ENCODE data around the gene SCN8A.
A peak's percentile ranks its signal among the peaks of the same experiment; 100 is the strongest.
"Not testable (repeated sequence)": the region's sequence is repeated elsewhere in the genome, so short reads cannot be mapped to it uniquely, and the experiment has no call there.

SCN8A gene

DNA sequence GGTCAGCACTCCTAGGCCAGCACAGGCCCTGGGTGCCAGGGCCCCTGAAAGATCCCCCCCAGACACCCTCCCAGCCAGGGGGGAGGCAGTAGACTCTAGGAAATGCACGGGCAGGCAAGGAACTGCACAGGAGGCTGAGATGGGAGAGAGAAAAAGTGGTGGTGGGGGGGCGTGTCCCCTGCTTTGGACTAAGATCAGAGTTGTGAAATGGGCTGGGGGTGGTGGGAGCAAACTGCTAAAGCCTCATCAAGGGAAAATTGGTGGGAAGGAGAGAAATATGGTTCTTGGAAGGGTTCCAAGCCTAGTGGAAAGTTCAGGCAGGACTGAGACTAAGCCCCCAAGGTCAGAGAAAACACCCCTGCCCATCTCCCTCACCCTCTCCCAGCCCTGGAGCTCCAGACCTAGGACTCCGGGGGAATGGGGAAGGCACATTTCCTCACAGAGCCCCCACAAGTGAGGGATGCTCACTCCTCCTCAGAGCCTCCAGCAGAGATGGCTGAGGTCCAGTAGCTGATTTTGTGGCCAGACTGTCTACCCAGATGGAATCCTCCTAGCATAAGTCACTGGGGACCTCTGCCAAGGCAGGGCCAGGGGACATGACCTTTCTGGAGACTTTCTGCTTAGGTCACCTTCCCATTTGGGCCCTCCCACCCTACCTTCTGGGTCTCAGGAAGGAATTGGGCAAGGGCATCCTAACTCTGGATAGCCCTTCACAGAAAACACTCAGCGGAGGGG is 227.7 kb downstream of the SCN8A start:
- no peak for DNase-seq

DNA sequence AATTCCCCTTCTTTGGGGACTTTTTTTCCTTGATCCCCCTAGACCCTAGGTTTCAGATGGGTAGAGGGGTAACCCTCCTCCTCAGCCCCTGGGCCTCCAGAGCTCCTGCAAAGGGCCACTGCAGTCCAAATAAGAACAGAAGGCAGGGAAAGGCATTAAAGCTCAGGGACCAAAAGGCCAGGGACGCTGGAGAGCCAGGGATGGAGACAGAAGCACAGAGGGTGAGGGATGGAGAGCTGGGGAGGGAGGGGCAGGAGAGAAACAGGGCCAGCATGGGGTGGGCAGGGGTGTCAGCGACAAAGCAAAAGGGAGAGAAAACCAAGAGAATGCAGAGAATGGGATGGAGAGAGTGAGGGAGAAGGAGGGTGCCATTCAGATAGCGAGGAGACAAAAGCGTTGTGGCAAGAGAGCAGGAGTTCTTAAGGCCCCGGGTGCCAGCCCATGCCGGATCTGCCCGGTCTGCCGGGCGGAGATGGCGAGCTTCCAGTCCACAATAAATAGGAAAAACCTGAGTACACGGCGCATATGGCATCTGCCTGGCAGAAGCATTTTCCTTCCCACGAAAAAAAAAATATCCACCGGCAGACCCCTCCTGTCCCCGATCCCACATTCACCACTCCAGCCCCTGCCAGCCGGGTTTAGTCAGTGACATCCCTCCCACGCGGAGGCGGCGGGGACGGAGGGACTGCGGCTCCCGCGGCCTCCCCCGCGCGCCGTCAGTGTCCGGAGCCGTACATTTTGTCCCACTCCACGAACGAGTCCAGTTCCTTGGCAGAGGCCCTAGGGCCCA is 228.9 kb downstream of the SCN8A start:
- no peak for DNase-seq

DNA sequence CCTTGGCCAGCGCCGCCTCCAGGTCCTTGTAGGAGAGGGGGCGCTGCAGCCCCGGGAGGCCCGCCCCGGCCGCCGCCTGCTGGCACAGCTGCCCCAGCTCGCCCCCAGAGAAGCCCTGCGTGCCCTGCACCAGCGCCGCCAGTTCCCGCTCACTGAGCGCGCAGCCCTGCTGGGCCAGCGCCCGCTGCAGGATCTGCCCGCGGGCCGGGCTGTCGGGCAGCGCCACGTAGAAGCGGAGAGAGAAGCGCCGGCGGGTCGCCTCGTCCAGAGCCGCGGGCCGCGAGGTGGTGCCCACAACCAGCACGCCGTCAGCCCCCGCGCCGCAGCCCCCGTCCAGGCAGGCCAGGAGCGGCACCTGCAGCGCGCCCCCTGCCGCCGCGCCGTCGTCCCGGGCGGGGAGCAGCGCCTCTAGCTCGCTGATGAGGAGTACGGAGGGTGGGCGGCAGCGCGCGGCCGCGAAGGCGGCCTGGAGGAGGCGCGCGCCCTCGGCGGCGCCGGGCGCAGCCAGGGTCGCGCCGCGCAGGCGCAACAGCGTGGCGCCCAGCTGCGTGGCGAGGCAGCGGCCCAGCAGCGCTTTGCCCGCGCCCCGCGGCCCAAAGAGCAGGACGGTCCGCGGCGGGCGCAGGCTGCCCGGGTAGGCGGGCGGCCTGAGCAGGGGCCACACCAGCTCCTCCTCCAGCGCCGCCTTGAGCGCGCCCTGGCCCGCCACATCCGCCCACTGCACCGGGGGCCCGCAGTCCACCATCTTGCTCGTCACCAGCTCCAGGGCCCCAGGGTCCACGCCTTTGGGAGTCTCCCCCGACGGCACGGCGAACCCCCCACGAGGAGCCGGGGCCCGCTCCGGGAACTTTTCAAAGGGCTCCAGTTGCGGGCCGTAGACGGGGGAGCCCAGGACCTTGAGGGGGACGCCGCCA is 229.8 kb downstream of the SCN8A start:
- DNase-seq, result peak; percentile 78

DNA sequence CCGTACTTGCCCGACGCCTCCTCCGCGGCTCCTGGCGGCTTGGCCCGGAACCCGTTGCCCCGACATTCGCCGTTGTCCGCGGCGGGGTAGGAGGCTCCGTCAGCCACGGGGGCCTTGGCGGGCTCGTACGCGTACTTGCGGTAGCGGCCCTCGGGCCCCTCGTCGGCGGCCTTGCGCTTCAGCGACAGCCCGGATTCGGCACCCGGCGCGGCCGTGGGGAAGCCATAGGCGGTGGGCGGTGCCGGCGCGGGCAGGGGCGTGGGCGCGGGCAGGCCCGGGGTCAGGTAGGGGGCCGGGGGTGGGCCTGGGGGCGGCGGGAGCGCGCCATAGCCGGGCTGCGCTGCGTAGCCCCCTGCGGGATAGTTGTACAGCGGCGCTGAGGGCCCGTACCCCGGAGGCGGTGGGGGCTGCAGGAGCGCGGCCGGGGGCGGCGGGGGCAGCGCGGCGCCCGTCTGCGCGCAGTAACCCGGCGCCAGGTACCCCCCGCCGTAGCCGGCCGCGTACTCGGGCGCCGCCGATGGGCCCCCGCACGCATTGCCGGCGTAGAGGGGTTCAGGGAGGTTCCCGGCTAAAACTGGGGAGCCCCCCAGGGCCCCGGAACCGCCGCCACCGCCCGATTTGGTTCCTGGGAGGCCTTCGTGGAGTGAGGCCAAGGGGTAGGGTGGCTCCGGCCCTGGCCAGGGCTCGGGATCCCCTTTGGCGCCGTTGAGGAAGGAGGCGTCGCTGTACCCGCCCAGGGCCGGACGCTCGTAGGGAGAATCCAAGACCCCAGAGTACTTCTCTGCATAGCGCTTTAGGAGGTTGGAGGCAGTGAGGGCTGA is 230.6 kb downstream of the SCN8A start:
- no peak for DNase-seq

DNA sequence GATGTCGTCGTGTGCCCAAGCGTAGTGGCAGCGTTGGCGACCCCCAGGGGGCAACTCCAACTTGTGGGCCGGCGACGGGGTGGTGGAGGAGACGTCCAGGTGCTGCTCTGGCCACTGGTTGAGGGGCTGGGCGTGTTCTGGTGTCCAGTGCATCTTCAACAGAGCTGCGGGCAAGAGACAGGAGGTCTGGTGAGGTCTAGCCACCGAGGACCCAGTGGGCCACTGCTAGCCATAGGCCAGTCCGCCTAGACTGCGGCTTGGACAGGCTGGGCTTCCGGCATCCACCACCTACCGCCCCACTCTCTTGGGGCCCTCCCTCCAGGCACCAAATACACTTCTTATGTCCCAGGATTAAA is 231.2 kb downstream of the SCN8A start:
- DNase-seq, result no peak

DNA sequence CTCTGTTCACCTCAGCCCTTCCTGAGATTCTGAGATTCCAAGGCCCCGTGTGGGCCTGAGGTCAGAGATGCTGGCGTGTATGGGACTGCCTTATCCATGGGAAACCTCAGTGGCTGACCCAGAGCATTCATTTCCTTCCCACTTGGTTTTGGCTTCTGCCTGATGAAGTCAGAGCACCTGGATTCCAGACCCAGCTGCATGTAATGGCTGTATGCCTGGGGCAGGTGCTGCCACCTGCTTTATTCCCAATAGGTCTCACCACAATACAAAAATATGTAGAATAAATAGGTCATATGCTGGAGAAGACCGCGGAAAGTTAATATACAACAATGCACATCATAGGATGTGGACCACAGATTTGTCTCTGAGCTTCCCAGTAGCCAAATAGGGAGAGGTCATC is 231.9 kb downstream of the SCN8A start:
- no peak for DNase-seq

DNA sequence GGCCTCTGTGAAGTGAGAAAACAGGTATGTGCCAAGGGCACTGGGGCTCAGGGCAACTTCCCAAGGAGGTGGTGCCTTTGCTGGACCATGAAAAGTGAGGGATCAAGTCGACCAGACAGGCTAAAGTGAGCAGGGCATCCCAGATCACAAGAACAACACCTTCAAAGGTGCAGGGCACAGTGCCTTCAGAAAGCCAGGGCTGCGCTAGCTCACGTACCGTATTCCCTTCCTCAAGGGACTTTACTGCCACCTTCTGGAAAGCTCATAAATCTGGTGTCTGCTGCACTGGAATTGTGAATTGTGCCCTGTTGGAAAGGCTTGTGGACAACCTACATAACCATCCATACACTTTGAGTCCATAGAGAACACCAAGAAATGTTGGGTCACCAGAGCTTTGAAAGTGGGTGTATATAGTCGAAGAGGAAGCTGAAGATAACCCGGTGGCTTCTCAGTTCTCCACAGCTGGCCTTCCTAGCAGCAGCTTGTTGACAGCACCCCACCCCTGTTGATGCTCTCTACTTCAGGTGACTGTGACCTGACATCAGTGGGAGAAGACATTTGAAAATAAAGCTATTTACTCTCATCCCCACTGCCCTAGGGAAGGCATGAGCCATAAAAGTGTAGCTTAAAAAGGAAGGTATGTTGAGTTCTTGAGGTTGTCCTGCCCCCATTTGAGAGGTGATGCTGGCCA is 233.0 kb downstream of the SCN8A start:
- DNase-seq, result no peak

DNA sequence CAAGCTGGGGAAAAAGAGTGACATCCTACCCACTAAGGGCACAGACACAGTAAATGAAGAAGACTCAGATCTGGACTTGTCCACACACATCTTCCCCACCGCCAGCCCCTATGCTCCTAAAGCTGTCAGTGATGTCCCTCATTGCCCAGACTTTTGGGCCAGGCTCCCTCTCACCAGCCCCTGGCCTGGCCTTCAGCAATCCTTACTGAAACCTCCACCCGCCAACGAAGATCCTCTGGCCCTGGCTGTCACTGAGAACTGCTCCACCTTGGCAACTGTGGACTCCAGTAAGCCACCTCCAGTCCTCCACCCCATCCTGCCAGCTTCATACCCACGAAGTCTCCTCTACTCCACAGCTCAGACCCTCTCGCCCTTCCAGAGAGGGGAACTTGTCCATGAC is 234.2 kb downstream of the SCN8A start:
- DNase-seq, result no peak

DNA sequence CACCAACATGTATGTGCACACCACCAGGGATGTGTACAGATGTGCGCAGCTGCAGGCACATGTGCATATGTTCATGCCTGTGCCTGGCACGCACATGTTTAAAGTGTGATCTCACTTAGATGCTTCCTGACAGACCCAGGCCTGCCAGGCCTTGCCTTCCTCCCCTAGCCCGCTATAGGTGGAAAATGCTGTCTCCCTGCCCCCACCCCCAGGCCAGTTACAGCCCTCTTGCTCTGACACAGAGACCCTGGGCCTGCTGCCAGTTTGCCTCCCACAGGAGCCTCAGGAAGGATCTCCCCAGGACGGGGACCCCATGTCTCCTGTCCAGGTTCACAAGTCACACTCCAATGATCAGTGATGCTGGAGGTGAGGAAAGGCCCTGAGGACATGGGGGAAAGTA is 235.8 kb downstream of the SCN8A start:
- DNase-seq, result peak; percentile 16

DNA sequence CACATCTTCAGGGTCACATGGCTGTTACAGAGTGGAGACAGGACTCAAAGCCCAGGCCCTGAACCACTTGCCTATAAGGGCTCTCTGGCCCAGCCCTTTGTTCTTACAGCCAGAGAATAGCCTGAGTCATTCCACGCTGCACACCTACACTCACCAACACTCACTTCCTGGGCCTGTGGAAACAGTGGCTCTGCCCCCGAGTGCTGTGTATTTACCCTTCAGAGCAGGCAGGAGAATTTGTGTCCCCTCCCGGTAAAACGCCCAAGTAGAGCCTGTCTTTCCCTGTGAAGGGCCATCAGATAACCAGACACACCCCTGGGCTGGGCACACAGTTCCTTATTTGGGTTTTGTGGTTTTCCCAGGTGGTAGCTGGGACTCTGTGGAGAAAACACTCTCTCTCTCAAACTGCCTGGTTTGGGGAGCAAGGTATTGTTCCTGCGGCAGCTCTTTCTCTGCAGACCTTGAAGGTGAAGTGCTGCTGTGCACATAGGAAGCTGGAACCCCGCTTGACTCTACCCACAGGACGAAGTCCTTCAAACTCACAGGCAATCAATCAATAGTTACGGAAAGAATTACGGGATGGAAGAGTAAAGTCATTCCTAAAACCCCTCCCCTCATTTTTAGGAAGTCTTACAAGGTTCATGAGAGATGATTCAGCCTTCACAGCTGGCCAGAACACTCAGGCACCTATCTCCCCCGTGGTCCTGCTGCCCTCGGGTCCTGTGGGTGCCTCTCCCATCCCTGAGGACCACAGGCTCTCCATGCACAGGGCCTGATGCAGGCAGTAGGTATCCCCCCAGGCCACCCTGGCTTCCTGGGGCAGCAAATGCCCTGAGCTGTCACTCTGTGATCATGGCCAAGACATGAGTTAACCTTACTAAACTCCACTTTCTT is 237.1 kb downstream of the SCN8A start:
- no peak for DNase-seq

DNA sequence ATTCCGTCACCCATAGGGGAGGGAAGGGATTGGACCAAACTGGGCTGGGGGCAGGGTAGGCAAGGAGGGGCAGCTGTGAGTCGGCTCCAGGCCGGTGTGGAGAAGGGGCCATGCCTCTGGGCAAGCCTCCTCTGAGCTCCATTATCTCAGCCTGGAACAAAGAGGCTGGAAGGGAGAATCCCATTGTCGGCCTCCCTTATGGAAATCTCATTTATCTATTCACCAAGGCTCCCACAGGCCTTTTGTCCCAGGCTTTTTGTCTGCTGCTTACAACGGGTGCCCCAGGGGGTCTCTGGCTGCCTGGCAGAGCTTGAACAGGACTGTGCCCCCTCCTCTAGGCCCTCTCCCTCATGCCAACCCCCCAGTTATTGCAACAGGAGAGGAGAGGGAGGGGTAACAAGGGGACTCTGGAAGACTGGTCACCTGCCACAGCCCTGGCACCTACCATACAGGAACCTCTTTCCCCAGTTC is 238.0 kb downstream of the SCN8A start:
- no peak for DNase-seq

DNA sequence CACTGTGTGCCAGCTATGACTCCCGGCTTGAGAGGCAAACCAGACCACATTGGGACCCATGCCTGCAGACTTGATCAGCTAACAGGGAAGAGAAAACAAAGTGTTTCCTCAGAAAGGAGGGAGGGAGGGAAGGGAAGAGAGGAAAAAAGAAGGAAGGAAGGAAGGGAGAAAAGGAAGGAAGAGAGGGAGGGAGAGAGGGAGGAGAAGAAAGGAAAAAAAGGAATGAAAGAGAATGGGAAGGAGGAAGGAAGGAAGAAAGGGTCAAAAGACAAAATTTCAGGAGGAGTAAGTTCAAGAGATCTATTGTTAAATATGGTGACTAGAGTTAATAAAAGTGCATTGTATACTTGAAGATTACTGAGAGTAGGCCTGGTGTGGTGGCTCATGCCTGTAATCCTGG is 238.6 kb downstream of the SCN8A start:
- DNase-seq, result no peak

DNA sequence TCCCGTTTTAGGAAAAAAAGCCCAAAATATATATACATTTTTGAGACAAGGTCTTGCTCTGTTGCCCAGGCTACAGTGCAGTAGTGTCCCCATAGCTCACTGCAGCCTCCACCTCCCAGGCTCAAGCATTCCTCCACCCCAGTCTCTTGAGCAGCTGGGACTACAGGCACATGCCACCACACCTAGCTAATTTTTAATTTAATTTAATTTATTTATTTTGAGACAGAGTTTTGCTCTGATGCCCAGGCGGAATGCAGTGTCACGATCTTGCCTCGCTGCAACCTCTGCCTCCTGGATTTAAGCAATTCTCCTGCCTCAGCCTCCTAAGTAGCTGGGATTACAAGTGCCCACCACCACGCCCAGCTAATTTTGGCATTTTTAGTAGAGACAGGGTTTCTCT is 240.8 kb downstream of the SCN8A start:
- DNase-seq, result not testable (repeated sequence)

DNA sequence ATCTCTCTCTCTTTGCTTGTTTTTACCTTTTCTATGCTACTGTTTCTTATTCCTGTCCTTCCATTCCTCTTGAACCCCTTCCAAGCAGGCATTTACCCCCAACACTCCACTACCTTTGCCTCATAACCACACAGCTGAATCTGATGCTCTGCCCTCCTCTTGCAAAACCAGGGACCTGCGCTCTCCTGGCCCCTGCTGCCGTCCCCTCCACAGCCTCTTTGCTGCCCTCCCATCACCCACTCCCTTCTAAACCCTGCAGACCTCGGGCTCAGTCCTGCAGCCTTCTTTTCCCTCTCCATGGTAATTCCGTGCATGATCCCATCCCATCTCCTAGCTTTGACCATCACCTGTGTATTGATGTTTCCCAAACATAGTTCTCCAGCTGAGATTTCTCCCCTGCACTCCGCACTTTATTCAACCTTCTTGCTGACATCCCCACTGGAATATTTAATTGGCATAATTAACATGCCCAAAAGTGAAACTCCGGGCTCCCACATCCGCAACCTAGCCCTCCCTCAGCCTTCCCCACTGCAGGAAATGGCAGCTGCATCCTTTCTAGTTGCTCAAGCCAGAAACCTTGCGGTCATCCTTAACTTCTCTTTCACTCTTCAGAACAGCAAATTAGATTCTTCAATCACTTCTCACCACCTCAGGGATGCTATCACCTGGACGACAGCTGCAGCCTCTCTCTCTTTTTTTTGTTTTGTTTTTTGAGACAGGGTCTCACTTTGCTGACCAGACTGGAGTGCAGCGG is 241.5 kb downstream of the SCN8A start:
- no peak for DNase-seq

DNA sequence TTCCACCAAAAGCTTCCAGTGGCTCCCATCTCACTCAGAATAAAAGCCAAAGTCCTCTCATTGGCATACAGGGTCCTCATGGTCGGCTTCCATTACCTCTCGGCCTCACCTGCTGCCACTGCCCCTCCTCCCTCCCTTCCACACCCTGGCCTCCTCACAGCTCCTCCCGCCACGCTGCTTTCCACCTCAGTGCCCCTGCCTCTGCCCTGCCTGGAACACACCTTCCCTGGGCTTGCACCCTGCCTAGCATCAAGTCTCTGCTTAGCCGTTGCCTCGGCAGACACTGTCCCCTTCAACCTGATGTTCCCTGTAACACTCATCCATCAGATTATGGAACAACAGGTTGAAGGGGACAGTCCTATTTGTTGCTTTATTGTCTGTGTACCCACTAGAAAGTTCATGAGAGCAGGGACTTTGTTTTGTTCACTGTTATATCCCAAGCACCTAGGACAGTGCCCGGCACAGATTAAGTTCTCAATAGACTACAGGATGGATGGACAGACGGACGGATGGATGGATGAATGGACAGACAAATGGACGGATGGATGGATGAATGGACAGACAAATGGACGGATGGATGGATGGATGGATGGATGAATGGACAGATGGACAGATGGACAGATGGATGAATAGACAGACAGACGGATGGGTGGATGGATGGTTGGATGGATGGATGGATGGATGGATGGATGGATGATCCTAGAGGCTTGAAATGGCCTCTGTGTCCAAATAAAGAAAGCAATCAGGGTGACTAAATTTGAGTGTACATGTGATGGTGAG is 242.6 kb downstream of the SCN8A start:
- DNase-seq, result no peak

DNA sequence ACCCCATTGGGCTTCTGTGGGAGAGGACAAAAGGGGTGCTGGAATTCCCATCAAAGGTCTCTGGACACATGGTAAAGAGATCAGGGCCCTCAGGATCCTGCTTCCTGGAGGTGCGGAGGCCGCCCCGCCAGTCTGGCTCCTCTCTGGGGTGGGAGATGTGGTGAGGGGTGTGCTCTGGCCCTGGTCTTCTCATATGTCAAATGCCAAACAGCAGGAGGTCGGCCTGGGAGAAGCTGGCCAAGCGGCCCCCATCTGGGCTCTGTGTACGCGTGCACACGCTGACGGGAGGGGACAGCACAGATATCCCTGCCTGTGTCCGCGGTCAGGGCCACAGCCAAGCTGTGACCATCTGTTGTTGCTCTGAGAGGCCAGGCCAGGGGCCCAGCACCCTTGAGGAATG is 243.4 kb downstream of the SCN8A start:
- no peak for DNase-seq

DNA sequence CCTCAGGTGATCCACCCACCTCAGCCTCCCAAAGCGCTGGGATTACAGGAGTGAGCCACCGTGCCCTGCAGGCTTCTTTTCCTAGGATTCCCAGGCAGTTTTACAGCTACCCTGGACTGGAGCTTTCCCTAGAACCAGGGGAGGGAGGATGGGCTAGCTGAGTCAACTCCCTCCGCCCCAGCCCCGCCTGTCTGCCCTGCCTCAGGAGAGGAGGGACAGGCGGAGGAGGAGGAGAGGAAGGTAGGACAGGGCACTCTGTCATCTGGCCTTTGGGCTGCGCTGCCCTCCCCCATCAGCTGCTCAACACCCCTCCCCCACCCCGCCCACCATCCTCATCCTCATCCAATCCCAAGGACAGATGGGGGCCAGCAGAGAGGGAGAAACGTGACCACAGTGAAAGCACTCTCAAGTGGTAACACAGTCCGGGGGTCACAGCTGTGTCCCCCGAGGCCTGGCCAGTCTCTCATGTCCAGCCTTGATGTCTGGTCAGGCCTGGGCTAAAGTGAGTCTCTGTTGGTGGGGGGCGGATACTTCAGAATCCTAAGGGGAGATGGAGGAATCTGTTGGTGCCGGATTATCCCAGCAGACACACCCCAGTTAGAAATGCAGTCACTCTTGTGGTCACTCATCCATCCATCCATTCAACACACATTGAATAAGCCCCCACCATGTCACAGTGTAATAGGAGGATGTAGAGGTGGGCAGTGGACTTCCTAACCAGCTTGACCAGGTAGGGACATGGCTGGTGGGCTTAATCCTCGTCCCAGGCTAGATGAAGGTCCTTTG is 245.2 kb downstream of the SCN8A start:
- no peak for DNase-seq

DNA sequence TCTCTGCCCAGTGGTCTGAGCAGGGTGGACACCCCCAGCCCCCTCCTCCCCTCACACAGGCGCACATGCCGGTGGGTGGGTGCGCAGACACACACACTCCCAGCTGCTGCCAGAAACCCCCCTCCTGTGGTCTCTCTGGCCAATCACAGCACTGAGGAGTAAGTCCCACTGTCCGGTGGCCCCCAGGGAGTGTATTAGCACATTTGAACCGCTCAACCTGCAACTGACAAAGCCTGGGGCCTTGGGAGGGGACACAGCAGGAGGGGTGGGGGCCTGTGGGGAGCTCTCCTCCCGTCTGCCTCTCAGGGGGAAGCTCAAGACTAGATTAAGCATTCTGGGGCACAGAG is 245.8 kb downstream of the SCN8A start:
- DNase-seq, result no peak

Measured in right hindlimb (tissue), 1 donor.